ENCODE data around the gene BPIFB4. TPM values are rescaled to one million over a fixed set of nuclear protein-coding genes. Genes with fewer than 3 reads are reported as not detected.
A peak's percentile ranks its signal among the peaks of the same experiment; 100 is the strongest.

The BPIFB4 gene
- total RNA-seq (not detected), polyA plus RNA-seq (not detected)
- long read RNA-seq, donor 1, result 0 reads
- long read RNA-seq, donor 2, result 0 reads
- long read RNA-seq, donor 3, result 0 reads

DNA sequence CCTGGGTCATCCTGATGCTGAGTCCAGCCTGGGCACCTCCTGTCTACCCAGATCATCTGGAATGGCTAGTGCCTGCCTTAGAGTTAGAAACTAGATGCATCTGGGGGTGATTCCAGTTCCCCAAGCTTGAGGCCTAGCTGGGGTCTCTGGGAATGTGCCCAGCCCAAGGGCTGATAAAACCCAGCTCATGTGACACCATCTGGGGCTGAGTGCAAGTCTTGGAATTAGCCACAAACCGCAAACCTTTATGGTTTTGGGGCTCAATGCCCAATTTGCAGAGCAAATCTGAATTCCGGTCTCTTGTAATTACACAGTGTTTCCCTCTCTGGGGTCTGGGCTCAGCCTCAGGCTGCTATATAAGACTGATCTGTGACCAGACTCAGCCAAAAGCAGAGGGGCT is at the start of gene BPIFB4:
Gene BPIFB4, plus strand, starts transcription at position 385 of the 400 bp plus-strand sequence. CDS start 1,884 bp downstream, outside the sequence.
- no peak within 1 kb of the TSS for H3K27ac ChIP-seq
- WGBS, 4 donors, result 79 to 89% (median 80%) methylated on average over 2 of the region's 2 CpGs
- H3K36me3 ChIP-seq, result no peaks in the 10 kb centered on the region
- intact Hi-C loops (cut with DNase I), result loop anchor here in 4 of 10 donors (5.0 kb wide), 1 partner anchor 177 kb away; no protein-coding TSS in a partner anchor
- no peaks in the 10 kb centered on the region for H3K4me1 ChIP-seq
- no peaks in the 10 kb centered on the region for H3K9me3 ChIP-seq
- H3K4me3 ChIP-seq, result no peak within 1 kb of the TSS
- H3K27me3 ChIP-seq, result peaks cover 0 to 4% (median 0%) of the 10 kb centered on the region in 9 donors
- ATAC-seq (no peak), DNase-seq (no peak)
- TF ChIP-seq, protein P1, sequence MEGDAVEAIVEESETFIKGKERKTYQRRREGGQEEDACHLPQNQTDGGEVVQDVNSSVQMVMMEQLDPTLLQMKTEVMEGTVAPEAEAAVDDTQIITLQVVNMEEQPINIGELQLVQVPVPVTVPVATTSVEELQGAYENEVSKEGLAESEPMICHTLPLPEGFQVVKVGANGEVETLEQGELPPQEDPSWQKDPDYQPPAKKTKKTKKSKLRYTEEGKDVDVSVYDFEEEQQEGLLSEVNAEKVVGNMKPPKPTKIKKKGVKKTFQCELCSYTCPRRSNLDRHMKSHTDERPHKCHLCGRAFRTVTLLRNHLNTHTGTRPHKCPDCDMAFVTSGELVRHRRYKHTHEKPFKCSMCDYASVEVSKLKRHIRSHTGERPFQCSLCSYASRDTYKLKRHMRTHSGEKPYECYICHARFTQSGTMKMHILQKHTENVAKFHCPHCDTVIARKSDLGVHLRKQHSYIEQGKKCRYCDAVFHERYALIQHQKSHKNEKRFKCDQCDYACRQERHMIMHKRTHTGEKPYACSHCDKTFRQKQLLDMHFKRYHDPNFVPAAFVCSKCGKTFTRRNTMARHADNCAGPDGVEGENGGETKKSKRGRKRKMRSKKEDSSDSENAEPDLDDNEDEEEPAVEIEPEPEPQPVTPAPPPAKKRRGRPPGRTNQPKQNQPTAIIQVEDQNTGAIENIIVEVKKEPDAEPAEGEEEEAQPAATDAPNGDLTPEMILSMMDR (IDR thresholded peaks at IDR 0.05), result no peak
- TF ChIP-seq POLR2A (IDR thresholded peaks at IDR 0.05), result no peak

GRCh38 chr20:33030076-33030475 is 49.4 kb upstream of the BPIFB4 start:
- 78 to 85% (median 82%) methylated on average over 9 of the region's 9 CpGs for WGBS, 4 donors
- ATAC-seq (no peak), DNase-seq (peak in 1 of 5 donors; percentile 19)
- no peaks in the 10 kb centered on the region for H3K4me1 ChIP-seq
- H3K27me3 ChIP-seq, result no peaks in the 10 kb centered on the region
- H3K36me3 ChIP-seq, result no peaks in the 10 kb centered on the region
- peaks cover 0 to 6% (median 0%) of the 10 kb centered on the region in 12 donors for H3K9me3 ChIP-seq
- H3K4me3 ChIP-seq, result no peak overlapping the region
- no peak overlapping the region for H3K27ac ChIP-seq
- TF ChIP-seq POLR2A (IDR thresholded peaks at IDR 0.05), result no peak
- TF ChIP-seq, protein P1 (IDR thresholded peaks at IDR 0.05), result no peak
- intact Hi-C loops (cut with DNase I), result no loop called here

DNA sequence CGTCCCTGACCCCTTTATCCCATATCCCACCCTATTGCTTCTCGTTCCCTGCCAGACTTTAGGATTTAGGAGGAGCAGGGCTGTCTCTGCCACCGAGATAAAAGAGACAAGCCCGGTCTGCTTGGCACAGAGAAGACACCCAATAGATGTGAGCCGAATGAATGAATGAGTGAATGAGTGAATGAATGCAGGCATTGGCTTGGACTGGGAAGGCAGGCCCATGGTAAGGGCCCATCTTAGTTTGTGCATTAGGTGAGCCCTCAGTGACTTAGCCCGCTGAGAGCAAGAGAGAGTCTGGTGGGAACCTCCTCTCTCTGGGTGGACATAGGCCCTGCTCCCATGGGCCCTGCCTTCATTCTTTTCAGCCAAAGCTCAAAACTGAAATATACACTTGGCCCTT is 48.9 kb upstream of the BPIFB4 start:
- 80 to 88% (median 82%) methylated on average over 6 of the region's 6 CpGs for WGBS, 4 donors
- Histone ChIP-seq H3K9me3 (peaks cover 0 to 6% (median 0%) of the 10 kb centered on the region in 12 donors), H3K4me3 (no peak overlapping the region), H3K36me3 (no peaks in the 10 kb centered on the region), H3K27me3 (no peaks in the 10 kb centered on the region), H3K4me1 (no peaks in the 10 kb centered on the region), H3K27ac (no peak overlapping the region)
- intact Hi-C loops (cut with DNase I), result no loop called here
- DNase-seq, result peak in 1 of 5 donors; percentile 15
- TF ChIP-seq, protein P1 (IDR thresholded peaks at IDR 0.05), result no peak
- TF ChIP-seq POLR2A (IDR thresholded peaks at IDR 0.05), result no peak
- no peak for ATAC-seq

DNA sequence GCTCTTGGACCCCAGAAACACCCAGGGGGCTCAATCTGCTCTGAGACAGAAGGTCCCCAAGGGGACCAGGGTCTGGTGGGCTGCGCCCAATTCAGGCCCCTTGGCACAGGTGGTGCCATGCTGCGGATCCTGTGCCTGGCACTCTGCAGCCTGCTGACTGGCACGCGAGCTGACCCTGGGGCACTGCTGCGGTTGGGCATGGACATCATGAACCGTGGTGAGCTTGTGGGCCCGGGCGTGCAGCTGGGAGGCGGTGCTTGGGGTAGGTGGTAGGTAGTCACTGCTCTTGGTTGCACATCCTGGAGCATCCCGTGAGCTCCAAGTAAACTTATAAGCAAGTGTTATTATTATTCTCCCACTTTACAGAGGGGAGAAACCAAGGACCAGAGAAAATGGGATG is 47.9 kb upstream of the BPIFB4 start, which contains the start of gene BPIFB6:
Gene BPIFB6, plus strand, starts transcription at position 118 of the 400 bp plus-strand sequence. Its CDS starts 0 bp downstream, at position 118.
- no peak for ATAC-seq
- Histone ChIP-seq H3K27me3 (no peaks in the 10 kb centered on the region), H3K4me3 (no peak within 1 kb of the TSS), H3K9me3 (peaks cover 0 to 6% (median 0%) of the 10 kb centered on the region in 12 donors), H3K4me1 (no peaks in the 10 kb centered on the region), H3K27ac (no peak within 1 kb of the TSS), H3K36me3 (no peaks in the 10 kb centered on the region)
- 82 to 92% (median 91%) methylated on average over 9 to 10 of the region's 10 CpGs for WGBS, 4 donors
- intact Hi-C loops (cut with DNase I), result no loop called here
- TF ChIP-seq, protein P1 (IDR thresholded peaks at IDR 0.05), result no peak
- TF ChIP-seq POLR2A (IDR thresholded peaks at IDR 0.05), result no peak
- peak in 1 of 5 donors; percentile 22 for DNase-seq

All from heart left ventricle (tissue), 16 donors.